K562 (cell line): ENCODE measurements around the gene TPRG1L. TPM values are rescaled to one million over a fixed set of nuclear protein-coding genes. Genes with fewer than 3 reads are reported as not detected.

Source experiments
- polyA plus RNA-seq, 8 experiments: library from polyadenylated mRNA; depleted of rRNA in 4 of 8; stranded (reverse) in 5 of 8; unstranded in 3 of 8; fragments of >200 nt; fragmentation: Nextera tagmentation in 2 of 8; fragmentation: Illumina TruSeq in 1 of 8; extraction: Ambion mirVana in 2 of 8; extraction: Trizol in 1 of 8; gene quantifications; 2 replicates each; pipeline versions ENCODE4 v1.2.1 to v1.2.3, GENCODE V29; 2011 to 2014; ENCODE audit warnings: inconsistent platforms in 1 of 8, missing spikeins in 1 of 8
- total RNA-seq, 7 experiments: library from RNA; depleted of rRNA in 6 of 7; stranded (reverse); fragments of >200 nt in 6 of 7; fragmentation: Illumina TruSeq in 2 of 7; extraction: Trizol in 2 of 7; gene quantifications; 2 replicates each; pipeline versions ENCODE4 v1.2.1 to v1.2.3, GENCODE V29; 2011 to 2021; ENCODE audit warnings: low replicate concordance in 1 of 7
- TF ChIP-seq, protein P1 (sequence below): fragments of 450-650 bp; IDR thresholded peaks from 2 replicates; pipeline ENCODE4 v1.6.1; 2016; ENCODE audit warnings: mild to moderate bottlenecking, moderate library complexity

Gene TPRG1L
- total and polyA plus RNA-seq, 9 of the 15 experiments (the other 6 are each of a cell fraction or from before 2014, with no cell fraction given) = 1.6 to 11.0 (median 6.2) TPM

DNA sequence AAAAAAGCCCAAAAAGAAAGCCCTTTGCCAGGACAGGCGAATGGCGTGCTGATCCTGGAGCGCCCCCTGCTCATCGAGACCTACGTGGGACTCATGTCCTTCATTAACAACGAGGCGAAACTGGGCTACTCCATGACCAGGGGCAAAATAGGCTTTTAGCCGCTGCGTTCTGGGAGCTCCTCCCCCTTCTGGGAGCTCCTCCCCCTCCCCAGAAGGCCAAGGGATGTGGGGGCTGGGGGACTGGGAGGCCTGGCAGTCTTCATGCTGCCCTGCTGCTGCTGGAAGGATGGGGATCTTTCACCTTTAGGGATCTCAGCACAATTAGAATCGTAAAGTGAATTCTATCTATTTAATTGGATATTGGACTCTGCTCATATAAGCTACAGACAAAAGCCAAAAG, 3.6 kb downstream of the TPRG1L start (continued):
- TF ChIP-seq, protein P1, sequence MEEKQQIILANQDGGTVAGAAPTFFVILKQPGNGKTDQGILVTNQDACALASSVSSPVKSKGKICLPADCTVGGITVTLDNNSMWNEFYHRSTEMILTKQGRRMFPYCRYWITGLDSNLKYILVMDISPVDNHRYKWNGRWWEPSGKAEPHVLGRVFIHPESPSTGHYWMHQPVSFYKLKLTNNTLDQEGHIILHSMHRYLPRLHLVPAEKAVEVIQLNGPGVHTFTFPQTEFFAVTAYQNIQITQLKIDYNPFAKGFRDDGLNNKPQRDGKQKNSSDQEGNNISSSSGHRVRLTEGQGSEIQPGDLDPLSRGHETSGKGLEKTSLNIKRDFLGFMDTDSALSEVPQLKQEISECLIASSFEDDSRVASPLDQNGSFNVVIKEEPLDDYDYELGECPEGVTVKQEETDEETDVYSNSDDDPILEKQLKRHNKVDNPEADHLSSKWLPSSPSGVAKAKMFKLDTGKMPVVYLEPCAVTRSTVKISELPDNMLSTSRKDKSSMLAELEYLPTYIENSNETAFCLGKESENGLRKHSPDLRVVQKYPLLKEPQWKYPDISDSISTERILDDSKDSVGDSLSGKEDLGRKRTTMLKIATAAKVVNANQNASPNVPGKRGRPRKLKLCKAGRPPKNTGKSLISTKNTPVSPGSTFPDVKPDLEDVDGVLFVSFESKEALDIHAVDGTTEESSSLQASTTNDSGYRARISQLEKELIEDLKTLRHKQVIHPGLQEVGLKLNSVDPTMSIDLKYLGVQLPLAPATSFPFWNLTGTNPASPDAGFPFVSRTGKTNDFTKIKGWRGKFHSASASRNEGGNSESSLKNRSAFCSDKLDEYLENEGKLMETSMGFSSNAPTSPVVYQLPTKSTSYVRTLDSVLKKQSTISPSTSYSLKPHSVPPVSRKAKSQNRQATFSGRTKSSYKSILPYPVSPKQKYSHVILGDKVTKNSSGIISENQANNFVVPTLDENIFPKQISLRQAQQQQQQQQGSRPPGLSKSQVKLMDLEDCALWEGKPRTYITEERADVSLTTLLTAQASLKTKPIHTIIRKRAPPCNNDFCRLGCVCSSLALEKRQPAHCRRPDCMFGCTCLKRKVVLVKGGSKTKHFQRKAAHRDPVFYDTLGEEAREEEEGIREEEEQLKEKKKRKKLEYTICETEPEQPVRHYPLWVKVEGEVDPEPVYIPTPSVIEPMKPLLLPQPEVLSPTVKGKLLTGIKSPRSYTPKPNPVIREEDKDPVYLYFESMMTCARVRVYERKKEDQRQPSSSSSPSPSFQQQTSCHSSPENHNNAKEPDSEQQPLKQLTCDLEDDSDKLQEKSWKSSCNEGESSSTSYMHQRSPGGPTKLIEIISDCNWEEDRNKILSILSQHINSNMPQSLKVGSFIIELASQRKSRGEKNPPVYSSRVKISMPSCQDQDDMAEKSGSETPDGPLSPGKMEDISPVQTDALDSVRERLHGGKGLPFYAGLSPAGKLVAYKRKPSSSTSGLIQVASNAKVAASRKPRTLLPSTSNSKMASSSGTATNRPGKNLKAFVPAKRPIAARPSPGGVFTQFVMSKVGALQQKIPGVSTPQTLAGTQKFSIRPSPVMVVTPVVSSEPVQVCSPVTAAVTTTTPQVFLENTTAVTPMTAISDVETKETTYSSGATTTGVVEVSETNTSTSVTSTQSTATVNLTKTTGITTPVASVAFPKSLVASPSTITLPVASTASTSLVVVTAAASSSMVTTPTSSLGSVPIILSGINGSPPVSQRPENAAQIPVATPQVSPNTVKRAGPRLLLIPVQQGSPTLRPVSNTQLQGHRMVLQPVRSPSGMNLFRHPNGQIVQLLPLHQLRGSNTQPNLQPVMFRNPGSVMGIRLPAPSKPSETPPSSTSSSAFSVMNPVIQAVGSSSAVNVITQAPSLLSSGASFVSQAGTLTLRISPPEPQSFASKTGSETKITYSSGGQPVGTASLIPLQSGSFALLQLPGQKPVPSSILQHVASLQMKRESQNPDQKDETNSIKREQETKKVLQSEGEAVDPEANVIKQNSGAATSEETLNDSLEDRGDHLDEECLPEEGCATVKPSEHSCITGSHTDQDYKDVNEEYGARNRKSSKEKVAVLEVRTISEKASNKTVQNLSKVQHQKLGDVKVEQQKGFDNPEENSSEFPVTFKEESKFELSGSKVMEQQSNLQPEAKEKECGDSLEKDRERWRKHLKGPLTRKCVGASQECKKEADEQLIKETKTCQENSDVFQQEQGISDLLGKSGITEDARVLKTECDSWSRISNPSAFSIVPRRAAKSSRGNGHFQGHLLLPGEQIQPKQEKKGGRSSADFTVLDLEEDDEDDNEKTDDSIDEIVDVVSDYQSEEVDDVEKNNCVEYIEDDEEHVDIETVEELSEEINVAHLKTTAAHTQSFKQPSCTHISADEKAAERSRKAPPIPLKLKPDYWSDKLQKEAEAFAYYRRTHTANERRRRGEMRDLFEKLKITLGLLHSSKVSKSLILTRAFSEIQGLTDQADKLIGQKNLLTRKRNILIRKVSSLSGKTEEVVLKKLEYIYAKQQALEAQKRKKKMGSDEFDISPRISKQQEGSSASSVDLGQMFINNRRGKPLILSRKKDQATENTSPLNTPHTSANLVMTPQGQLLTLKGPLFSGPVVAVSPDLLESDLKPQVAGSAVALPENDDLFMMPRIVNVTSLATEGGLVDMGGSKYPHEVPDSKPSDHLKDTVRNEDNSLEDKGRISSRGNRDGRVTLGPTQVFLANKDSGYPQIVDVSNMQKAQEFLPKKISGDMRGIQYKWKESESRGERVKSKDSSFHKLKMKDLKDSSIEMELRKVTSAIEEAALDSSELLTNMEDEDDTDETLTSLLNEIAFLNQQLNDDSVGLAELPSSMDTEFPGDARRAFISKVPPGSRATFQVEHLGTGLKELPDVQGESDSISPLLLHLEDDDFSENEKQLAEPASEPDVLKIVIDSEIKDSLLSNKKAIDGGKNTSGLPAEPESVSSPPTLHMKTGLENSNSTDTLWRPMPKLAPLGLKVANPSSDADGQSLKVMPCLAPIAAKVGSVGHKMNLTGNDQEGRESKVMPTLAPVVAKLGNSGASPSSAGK = no peak
